NCI-H774 (cell line): ENCODE data around the gene NOL4.

Experiments used
- DNase-seq: peaks from one replicate; lab custom pipeline; 2025; lab: John Stamatoyannopoulos, UW

NOL4 gene

DNA sequence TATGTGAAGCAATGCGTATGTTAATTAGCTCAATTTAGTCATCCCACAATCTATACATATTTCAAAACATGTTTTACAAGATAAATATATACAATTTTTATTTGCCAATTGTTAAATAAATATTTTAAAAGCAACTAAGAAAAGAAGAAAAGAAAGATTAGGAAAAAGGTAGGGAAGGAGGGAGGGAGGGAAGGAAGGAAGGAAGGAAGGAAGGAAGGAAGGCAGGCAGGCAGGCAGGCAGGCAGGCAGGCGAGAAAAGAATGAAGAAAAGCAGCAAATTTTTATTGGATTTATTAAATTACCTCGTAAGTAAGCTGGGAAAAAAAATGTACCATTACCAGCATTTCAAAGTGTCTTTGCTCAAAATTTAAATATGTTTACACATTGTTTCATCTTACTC is 30.5 kb downstream of the NOL4 start:
- DNase-seq, result no peak

- DNase-seq, result no peak
Measured at GRCh38 chr18:34189656-34190435, 34.9 kb downstream of the NOL4 start.
